ENCODE measurements around the gene PDE6D.

GRCh38 chr2:231692847-231693246 is 88.2 kb downstream of the PDE6D start:
- TF ChIP-seq CTCF (IDR thresholded peaks at IDR 0.05): no peak
- no peak for TF ChIP-seq POLR2A (IDR thresholded peaks at IDR 0.05)

Measured in prostate gland (tissue), 2 donors.